NCI-H1417 (cell line): ENCODE results near the gene TATDN3.
"Not testable (repeated sequence)": the region's sequence is repeated elsewhere in the genome, so short reads cannot be mapped to it uniquely, and the experiment has no call there.

Source experiments
- DNase-seq, 3 experiments: peaks; one replicate each; lab custom pipeline; 2025; lab: John Stamatoyannopoulos, UW

TATDN3 gene, protein sequence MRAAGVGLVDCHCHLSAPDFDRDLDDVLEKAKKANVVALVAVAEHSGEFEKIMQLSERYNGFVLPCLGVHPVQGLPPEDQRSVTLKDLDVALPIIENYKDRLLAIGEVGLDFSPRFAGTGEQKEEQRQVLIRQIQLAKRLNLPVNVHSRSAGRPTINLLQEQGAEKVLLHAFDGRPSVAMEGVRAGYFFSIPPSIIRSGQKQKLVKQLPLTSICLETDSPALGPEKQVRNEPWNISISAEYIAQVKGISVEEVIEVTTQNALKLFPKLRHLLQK

DNA sequence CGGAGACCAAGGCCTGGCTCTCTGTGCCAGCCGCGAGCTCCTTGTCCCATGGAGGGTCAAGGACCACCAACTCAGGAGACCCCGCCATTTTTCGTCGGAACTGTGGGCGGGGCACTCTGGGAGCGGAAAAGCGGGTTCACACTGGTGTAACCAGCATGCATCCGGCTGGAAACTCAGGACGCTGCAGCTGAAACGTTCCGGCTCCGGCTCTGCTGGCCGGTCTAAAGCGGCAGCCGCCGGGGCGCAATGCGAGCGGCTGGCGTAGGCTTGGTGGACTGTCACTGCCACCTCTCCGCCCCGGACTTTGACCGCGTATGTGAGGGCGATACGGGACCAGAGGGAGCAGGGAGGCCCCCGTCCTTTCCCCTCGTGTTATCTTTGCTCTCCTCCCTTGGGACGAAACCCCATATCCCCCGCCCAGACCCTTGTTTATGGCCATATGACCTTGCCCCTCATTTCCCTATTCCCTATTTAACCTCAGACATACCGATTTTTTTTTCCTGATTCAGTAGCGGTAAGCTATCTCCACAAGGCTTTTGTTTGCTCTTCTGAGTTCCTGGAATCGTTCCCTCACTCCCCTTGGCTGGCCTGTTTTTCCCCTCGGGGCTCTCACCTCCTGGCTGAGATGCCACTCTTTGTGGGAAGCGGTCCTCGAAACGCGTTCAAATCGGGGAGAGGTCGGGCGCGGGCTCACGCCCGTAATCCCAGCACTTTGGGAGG is at the start of gene TATDN3, which contains the start of gene NSL1:
Gene TATDN3 (plus strand): TSS at position 219 of the 720 bp plus-strand sequence. CDS start 28 bp downstream, at position 247.
Gene NSL1 (minus strand): TSS at position 102 of the 720 bp plus-strand sequence. CDS start 14 bp downstream, at position 88.
- peak; percentile 88 to 97 (median 97) for DNase-seq

DNA sequence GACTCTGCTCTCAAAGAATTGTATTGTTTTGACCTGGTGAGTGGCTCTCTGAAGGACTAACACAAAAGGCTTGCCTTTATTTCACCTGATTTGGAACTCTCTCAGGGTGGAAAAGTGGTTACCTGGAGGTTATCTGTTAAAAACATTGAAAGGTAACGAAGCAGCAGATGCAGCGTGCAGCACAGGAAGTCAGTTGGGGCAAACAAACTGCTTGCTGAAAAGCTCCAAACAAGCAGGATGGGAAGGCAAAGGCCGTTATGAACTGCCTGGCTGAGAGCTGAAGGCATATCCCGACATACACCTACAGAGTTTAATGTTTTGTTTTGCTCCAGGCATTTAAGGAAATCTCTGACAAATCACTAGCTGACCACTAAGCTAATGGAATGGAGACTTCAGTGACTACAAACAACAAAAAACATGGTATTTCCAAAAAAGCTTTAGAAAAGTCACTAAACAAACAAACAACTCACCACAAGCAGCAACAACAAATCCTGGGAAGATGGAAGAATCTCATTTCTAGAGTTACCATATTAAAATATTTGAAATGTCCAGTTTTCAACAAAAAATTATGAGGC is 47.7 kb upstream of the TATDN3 start:
- DNase-seq: no peak

DNA sequence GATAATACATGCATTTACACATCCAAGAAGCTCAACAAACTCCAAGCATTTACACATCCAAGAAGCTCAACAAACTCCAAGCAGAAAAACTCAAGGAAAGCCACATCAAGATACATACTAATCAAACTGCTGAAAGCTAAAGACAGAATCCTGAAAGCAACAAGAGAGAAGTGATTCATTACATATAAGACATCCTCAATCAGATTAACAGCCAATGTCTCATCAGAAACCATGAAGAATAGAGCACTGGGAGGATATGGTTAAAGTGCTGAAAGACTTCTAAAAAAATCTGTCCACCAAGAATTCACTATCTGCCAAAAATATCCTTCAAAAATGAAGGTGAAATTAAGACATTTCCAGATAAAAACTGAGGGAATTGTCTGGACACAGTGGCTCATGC is 46.4 kb upstream of the TATDN3 start:
- no peak for DNase-seq

DNA sequence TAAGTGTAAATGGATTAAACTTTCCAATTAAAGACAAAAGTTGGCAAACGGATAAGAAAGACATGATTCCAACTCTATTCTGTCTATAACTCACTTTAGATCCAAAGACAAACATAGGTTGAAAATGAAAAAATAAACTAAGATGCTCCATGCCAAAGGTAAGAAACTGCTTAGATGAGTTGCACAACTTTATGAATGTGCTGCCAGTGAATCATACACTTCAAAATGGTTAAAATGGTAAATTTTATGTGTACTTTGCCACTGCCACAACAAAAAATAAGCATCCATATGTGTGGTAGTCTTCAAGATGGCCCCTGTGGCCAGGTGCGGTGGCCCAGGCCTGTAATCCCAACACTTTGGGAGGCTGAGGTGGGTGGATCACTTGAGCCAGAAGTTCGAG is 45.1 kb upstream of the TATDN3 start:
- DNase-seq: no peak

DNA sequence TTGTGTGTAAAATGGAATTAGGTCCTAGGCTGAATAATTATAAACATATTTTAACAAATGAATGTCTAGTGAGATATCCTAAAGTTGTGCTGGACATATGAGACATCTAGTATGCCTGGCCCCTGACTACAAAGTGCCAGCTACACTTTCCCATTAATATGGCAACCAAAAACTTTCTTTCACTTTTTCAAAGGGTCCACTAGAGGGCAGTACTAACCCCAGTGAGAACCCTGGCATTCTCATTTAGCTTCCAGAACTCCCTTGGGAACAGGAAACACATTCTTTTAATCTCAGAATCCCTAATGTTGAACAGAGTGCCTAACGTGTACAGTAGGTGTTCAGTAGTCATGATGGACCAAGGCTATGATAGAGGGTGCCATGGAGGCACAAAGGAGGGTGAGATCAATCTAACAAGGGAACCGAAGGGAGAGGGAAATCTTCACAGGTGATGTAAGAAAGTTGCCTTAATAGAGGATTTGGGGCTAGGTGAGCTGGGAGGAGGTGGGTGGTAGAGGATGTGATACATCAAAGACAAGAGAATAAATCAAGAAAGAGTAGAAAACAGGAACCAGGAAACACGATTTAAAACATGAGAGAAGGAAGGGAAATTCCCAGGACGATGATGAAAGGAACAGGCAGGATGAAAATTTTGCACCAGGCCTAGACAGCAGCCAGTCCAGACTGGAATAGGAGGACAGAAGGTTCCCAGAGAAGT is 41.7 kb upstream of the TATDN3 start:
- peak; percentile 29 to 73 (median 36) for DNase-seq

DNA sequence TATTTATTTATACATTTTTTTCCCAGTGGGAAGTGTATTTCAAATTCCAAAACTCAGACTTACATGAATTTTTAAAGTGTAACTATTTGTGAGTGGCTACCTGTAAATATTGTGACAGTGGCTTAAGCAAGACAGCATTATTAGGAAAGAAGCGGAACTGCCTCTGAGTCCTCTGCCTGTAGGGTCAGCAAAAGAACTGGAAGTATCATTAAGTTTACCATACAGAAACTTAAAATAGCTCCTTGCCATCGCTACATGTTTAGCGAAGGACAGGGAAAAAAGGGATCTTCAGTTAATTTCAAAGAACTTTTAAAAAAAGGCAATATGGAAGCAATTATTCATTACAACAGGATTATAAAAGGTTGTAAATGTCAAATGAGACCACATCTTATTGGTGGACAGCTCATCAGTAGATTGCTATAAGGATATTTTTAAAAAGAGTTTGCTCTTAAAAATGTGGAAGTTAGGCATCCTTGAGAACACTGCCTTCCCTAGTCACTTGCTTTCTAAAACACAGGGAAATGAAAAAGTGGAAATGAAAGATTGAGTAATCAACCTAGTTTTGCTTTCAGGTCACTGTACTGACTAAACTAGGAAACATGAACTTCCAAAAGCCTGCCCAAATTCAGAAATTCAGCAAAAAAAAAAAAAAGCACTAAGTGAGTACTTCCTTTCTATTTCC is 39.3 kb upstream of the TATDN3 start:
- DNase-seq: no peak

DNA sequence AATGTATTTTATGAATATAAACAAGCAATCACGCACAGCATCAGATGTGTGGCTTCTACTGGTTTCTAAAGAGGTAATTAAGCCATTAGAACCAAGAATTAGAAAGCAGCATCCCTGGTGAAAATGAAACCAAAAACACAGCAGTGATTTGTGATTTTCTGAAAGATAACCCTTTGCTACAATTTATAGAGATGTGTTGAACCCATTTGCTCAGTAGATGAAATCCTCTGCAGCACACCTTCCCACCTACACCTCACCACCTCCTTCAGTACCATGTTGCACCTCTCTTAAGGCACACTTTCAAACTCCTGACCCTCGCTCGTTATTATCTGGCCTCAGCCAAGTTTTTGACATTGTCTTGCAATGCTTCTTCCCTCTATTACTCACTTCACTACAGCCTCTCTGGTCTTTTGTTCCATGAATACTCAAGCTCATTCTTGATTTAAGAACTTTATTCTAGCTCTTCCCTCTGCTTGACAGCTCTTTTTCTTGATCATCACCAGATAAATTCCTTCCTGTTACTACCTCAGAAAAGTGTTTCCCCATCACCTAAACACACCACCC is 38.7 kb upstream of the TATDN3 start:
- DNase-seq: peak in 2 of 3 experiments; percentile 1 to 68

DNA sequence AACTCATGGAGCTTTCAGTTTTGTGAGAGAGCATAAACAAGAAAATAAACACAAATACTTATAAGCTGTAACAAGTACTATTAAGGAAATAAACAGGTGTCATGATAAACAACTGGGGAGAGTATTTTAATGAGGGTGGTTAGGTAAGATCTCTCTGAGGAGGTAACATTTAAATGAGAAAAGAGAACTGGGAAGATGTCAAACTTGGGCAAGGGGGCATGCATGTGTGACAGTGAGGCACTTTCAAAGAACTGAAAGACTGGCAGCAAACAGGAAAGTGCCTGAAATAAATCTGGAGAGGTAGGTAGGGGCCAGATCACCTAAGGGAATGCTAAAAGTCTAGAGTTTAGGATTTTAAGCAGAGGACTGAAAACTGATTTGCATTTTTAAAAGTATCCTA is 37.9 kb upstream of the TATDN3 start:
- DNase-seq: no peak

DNA sequence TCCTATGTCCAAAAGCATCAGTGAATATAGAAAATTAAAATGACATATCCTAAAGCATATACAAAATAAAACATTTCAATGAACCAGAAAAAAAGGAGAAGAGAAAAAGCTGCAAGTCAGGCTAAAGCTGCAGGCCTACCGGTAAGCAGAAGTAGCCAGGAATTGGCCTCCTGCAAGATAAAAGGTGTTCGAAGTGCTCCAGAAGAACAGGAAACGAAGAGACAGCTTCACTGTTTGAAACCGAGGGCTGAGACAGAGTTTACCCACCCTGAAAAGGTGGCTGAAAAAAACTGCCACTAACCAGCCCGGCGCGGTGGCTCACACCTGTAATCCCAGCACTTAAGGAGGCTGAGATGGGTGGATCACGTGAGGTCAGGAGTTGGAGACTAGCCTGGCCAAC is 37.5 kb upstream of the TATDN3 start:
- no peak for DNase-seq

DNA sequence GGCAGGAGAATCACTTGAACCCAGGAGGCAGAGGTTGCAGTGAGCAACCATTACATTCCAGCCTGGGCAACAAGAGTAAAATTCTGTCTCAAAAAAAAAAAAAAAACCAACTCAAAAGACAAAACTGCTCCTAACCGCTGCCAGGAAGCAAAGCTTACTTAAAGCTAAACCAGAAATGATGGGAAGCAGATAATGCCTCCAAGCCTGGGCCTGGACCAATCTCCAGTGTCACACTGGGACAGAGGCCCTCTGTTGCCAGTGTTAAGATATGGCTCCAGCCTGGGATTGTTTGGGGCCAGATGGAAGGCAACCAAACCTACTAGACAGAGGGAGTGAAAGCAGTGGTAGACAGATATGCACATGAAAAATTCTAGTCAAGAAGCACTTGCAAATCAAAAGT is 37.0 kb upstream of the TATDN3 start:
- DNase-seq: no peak

DNA sequence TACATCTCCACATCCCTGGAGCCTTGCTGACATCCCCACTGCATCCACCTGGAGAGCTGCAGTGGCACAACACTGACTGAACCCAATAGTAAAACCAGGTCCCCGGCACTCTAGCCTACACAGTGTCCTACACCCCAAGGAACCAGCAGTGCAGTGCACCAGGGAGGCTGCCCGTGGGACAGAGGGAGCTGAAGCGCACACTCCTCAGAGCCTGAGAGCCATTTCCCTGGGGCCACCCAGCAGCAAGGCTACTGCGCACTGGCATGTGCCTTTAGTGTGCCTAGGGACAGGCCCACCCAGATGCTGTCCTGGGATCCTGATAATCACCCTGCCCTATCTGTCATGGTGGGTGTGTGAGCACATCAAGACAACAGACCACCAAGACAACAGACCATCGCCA is 32.0 kb upstream of the TATDN3 start:
- DNase-seq: no peak

DNA sequence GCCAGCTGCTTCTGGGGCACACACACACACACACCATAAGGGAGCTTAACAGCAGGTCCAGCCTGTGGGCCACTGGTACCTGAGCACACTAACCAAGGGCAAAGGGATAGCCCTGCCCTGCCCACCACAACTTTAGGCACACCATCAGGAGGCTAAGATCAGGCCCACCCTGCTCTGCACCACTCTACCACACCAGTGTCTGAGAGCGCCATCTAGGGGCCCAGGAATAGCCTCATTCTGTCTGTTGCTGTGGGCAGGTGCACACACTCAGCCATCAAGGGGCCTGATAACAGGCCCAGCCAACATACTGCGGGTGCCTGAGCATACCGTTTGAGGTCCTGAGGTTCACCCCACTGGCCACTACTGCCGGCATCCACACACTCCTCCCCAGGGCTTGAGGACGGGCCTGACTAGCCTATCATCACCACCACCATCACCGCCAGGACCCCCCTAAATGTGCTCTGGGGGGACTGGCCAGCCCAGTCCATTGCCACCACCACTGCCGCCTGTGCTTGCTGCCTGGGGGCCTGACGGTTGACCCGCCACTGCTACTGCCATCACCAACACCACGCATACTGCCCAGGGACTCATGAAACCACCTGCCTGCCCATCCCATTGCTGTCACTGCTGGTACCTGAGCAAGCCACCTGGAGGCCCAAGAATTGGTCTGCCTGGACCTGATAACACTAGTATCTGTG is 31.4 kb upstream of the TATDN3 start:
- no peak for DNase-seq

DNA sequence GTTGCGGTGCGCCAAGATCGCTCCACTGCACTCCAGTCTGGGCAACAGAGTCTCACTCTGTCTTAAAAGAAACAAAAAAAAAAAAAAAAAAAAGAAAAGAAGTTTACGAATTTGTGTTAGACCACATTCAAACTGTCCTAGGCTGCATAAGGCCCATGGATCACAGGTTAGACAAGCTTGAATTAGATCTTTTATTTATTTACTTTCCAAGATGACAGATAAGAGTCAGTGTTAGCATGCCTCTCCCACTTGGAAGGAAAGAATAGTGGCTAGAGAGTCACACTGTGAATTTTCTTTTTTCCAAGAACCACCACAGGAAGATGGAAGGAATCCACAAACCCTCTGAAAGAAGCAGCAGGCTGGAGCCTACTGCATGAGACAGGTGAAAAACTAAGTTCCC is 29.5 kb upstream of the TATDN3 start:
- DNase-seq: no peak

DNA sequence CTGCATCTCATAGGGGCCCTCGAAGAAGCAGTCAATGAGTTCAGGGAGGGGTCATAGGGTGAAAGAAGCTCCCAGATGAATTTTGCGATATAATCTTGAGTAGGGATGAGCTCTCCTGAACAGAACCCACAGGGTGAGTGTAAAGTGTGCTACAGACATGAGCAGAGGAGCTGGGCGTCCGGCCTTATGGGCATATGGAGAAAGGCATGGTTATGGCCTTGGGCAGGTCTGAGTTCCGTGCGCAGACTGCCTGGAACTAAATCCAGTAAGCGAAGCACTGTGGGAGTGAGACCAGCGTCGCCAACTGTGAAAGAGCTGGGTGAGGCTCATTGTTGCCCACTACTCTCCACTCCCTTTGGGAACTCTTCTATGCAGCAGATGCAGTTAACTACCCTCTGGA is 28.9 kb upstream of the TATDN3 start:
- DNase-seq: no peak

DNA sequence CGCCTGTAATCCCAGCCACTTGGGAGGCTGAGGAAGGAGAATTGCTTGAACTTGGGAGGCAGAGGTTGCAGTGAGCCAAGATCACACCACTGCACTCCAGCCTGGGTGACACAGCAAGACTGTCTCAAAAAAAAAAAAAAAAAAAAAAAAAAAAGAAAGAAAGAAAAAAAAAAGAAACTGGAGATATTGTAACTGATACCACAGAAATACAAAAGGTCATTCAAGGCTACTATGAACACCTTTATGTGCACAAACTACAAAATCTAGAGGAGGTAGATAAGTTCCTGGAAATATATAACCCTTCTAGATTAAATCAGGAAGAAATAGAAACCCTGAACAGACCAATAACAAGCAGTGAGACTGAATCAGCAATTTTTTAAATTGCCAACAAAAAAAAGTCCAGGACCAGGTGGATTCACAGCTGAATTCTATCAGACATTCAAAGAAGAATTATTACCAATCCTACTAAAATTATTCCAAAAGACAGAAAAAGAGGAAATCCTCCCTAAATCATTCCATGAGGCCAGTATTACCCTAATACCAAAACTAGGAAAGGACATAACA is 26.9 kb upstream of the TATDN3 start:
- not testable (repeated sequence) for DNase-seq

DNA sequence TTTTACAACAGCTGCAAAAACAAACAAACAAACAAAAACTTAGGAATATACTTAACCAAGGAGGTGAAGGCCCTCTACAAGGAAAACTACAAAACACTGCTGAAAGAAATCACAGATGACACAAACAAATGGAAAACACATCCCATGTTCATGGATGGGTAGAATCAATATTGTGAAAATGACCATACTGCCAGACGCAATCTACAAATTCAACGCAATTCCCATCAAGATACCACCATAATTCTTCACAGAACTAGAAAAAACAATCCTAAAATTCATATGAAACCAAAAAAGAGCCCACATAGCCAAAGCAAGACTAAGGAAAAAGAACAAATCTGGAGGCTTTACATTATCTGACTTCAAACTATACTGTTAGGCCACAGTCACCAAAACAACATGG is 24.9 kb upstream of the TATDN3 start:
- DNase-seq: not testable (repeated sequence)

DNA sequence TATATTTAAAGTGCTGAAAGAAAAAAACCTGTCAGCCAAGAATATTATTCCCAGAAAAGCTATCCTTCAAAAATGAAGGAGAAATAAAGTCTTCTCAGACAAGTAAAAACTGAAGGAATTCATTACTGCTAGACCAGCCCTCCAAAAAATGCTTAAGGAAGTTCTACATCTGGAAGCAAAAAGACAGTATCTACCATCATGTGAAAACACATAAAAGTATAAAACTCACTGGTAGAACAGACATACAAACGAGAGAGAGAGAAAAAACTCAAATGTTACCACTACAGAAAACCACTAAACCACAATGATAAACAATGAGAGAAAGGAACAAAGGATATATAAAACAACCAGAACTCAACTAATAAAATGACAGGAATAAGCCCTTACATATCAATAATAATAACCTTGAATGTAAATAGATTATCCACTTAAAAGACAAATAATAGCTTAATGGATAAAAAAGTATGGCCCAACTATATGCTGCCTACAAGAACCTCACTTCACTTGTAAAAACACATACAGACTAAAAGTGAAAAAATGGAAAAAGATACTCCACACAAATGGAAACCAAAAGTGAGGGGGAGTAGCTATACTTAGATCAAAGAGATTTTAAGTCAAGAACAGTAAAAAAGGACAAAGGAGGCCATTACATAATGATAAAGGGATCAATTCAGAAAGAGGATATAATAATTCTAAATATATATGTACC is 22.1 kb upstream of the TATDN3 start:
- no peak for DNase-seq

DNA sequence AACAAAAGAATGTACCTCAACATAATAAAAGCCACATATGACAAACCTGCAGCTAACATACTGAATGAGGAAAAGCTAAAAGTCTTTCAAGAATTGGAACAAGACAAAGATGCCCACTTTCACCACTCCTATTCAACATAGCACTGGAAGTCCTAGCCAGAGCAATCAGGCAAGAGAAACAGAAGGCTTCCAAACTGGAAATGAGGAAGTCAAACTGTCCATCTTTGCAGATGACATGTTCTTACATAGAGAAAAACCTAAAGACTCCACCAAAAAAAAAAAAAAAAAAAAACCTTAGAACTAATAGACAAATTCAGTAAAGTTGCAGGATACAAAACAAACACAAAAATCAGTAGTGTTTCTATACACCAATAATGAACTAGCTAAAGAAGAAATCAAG is 20.4 kb upstream of the TATDN3 start:
- DNase-seq: no peak

DNA sequence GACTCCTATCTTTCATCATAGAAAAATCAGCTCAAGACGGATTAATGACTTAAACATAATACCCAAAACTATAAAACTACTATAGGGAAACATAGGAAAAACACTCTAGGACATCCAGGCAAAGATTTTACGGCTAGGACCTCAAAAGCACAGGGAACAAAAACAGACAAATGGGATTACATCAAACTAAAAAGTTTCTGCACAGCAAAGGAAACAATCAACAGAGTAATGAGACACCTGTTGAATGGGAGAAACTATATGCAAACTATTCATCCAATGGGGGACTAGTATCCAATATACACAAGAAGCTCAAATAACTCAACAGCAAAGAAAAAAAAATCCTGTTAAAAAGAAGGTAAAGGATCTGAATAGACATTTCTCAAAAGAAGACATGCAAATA is 18.7 kb upstream of the TATDN3 start:
- DNase-seq: no peak

DNA sequence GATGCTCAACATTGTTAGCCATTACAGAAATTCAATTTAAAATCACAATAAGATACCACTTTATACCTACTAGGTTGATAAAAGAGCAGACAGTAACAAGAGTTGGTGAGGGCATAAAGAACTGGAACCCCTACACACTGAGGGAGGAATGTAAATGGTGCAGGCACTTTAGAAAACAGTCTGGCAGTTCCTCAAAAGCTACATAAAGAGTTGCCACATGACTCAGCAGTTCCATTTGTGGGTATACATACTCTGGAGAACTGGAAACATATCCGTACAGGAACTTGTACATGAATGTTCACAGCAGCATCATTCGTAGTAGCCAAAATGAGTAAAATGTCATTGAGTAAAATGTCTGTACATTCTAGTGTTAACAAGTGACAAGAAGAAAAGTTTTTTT is 17.1 kb upstream of the TATDN3 start:
- DNase-seq: no peak
